Urothelium cell line (cell line): Measurements from ENCODE around the gene MFN1.
"Not testable (repeated sequence)": the region's sequence is repeated elsewhere in the genome, so short reads cannot be mapped to it uniquely, and the experiment has no call there.

Experiments
- DNase-seq: peaks from one replicate; pipeline ENCODE4 v3.0.0; 2011; ENCODE audit warnings: low spot score, mixed read lengths
- FAIRE-seq: peaks from 2 replicates; lab custom pipeline; 2011; peaks lifted over from hg19 to GRCh38; lab: Jason Lieb, UNC

Gene MFN1

GRCh38 chr3:179347345-179348194, at the start of gene MFN1:
TSS of gene MFN1 (plus strand) at chr3:179347709. CDS start at chr3:179348852, 1,143 bp downstream.
- DNase-seq (peak; percentile 92), FAIRE-seq (peak; percentile 58)

GRCh38 chr3:179297971-179298725, 49.4 kb upstream of the MFN1 start:
- no peak for FAIRE-seq
- no peak for DNase-seq

DNA sequence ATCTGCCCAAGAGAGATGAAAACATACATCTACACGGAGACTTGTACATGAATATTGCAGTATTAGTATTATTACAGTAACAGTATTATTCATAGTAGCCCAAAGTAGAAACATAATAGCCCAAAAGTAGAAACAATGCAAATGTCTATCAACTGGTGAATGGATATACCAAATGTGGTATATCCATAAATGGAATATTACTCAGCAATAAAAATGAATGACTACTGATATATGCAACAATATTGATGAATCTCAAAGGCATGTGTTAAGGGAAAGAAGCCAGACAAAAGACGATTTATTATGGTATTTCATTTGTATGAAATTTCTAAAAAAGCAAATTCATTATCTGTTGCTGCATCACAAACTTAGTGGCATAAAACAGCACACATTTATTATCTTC, 48.2 kb upstream of the MFN1 start:
- no peak for FAIRE-seq

GRCh38 chr3:179299999-179300613, 47.4 kb upstream of the MFN1 start:
- DNase-seq (no peak), FAIRE-seq (peak; percentile 50)

More for the DNA sequence above, 48.2 kb upstream of the MFN1 start:
- no peak for DNase-seq

GRCh38 chr3:179301645-179302044, 45.9 kb upstream of the MFN1 start:
- FAIRE-seq (no peak), DNase-seq (no peak)

- no peak for FAIRE-seq
- DNase-seq = no peak
Observed at GRCh38 chr3:179302111-179302510, 45.4 kb upstream of the MFN1 start.

DNA sequence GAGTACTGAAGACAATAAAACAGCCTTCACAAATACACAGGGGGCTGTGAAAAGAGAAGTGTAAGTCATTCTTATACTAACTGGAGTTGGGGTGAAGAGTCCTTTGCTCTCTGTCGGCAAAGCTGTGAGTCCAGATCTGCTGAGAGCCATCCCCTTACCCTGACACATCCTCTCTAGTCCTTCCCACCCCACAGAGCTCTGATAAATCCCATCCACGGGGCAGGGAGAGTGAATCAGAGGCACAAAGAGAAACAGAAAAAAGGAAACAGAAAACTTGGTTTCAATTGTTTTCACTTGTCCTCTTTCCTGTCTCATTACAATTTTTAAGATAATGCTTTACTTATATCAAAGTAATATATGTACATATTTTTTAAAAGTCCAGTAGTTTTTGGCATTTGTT, 42.9 kb upstream of the MFN1 start:
- DNase-seq = no peak
- no peak for FAIRE-seq

GRCh38 chr3:179307362-179307761, 40.1 kb upstream of the MFN1 start:
- not testable (repeated sequence) for DNase-seq, FAIRE-seq

DNA sequence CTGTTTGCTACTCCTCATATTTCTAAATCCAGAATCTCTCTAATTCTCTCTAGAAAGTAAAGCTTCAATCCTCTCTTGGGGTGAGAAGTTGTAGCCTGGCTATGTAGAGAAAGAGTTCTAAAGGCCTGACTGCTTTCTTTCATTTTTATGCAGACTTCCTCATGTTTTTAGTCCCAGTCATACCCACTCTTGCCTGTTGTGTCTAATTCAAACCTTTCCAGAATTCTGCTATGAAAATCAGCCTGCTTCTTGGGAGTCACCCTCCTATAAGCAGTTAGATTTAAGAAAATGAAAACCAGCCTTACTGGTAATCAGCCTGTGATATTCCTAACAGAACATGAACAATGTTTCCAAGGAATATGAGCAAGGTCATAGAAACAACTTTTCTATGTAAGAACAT, 39.5 kb upstream of the MFN1 start:
- DNase-seq (no peak), FAIRE-seq (no peak)

DNA sequence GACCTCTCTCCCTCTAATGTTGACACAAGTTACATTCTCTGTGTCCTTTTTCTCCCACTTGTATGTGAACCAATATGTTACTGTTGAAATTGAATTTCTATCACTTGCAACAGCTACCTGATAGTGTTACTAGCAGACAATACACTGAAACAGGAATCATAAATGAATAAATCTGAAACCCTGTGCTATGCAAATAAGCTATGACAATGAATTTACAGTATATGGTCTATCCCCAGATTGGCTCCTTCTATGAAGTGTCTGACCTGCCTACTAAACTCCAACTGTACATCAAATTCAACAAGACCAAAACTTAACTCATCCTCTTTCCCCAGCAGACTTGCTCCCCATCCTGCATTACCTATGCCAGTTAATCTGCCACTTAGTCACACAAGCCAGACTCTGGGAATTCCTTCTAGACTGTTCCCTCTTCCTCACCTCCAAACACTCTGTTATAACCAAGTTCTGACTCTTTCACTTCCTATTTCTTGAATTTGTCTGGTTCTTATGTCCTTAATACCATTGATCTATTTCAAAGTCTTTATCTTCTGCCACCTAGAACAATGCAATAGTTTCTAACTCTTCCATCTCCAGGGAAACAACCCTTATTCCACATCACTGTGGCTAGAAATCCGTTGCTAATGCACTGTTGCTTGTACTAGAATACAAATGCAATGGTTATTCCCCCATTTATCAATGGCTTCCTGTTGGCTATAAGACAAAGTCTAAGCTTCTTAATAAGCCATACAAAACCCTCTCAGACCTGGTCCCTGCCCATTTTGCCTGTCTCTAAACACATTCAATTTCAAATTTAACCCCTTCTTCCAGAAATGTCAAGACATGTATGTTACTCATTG, 38.1 kb upstream of the MFN1 start:
- no peak for FAIRE-seq

GRCh38 chr3:179318876-179319275, 28.6 kb upstream of the MFN1 start:
- DNase-seq (no peak), FAIRE-seq (no peak)

More for the DNA sequence above, 38.1 kb upstream of the MFN1 start:
- no peak for DNase-seq

- FAIRE-seq (no peak), DNase-seq (peak; percentile 40)
Observed at GRCh38 chr3:179321668-179322285, 25.7 kb upstream of the MFN1 start.

DNA sequence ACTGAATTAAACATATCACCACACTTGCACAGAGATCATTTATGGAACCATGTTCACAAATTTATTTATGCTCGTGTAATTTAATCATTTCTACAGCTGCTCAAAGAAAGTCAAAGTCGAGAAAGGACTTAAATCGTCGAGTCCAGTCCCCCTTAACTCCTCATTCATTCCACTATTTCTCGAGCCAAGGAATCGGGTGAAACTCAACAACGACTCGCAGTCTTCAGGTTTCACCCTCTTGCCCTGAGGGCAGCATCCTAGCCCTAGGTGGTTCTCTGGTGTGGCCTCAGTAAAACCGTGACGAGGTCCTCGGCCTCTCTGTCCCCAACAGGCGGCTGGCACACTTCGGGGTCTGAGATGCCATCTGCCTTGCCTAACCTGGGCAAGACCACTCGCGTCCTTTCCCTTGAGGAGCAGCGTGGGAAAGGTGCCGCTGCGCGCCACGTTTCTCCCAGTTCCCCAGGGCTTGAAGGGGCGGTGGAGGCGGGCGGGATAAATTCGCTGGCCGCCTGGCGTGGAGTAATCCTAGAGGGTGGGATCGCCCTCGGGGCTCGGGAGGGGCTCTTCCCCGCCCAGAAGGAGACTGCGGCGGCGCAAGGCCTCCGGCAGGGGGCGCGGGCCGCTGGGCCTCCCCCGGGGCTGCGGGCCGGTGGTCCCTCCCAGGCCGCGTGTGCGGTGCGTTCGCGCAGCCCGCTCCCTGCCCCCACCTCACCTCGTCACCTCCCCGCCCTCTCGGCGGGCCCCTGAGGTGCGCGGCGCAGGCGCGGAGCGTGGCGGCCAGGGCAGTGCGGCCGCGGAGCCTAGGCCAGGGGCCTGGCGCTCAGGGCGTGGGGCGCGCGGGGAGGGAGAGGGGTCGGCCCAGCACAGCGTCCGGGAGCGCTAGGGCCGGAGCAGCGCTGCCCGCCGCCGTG, 25.0 kb upstream of the MFN1 start, which contains the start of gene ZNF639:
TSS of gene ZNF639 (plus strand) at position 746 of the 911 bp plus-strand sequence. CDS start 5,263 bp downstream, outside the sequence.
- DNase-seq (peak; percentile 95), FAIRE-seq (peak; percentile 65)

DNA sequence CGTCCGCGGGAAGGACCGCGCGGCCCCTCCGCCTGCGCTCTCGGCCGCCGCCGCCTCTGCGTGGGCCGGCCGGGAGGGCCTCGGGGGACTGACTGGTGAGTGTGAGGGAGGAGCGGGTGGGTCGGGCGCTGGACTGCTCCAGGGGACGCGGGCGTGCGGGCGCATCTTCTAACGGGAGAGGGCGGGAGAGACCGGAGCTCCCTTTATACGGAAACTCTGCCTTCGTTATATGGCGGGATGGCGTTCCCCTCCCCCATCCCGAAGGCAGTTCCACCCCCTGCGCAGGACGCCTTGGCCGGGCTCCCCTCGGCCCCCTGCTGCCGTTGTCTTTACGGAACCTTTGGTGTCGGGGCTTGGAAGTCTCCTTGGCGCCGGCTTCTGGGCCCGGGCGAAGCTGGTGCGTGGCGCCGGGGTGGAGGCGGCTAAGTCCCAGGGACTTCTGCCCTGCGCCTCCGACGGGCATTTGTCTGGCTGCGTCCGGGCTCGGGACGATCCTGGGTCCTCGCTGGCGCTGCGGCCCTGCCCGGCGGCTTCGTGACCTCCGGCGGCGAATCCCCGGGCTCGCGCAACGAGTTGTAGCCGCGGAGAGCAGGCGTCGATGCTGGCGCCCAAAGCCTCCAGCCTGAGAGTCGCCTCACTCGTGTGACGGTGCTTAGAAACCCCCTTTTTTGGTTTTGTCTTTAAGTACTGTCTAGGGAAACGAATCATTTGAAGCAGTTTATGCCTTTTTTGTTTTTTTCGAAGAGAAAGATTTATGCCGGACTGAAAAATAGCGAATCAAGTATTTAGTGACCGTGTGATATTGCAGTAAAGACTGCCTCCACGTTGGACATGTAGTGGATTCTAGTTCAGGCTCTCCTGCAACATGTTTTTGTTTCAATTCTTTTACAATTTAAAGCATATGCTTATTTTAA, 24.1 kb upstream of the MFN1 start:
- no peak for FAIRE-seq
- DNase-seq = peak; percentile 70

DNA sequence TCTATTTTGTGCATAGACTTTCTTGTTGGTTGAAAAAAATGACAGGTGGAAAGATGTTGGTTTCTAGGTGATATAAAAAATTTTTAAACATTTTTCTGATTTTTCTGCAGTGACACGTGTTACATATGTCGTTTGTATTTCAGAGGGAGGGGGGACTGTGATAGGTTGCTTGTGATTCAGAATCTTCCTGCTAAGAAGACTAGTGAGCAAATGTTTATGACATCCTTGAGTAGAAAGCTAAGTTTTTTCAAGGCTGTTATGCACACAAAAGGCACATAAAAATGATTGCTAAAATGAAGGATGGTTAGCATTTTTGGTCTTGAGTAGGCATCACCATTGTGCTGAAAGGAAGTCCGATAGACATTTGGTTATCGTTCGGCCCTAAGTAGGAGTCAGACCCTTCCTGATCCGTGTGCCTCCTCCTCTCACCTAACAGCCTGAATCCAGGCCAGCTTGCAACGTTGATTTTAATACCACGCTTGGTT, 23.2 kb upstream of the MFN1 start:
- DNase-seq (no peak), FAIRE-seq (no peak)

DNA sequence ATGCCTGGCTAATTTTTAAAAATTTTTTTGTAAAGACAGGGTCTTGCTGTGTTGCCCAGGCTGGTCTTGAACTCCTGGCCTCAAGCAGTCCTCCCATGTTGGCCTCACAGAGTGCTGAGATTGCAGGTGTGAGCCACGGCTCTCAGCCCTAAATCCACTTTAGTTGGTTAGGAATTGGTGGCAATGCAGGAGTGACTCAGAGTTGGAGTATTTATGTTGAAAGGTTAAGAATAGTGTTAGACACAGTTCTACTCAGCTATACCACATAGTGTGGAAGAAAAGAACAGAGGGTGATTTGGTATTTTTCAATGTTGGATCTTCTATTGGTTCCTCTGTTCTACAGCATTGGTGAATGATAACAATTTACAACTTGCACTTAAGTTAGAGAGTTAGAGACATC, 17.1 kb upstream of the MFN1 start:
- no peak for FAIRE-seq
- no peak for DNase-seq

DNA sequence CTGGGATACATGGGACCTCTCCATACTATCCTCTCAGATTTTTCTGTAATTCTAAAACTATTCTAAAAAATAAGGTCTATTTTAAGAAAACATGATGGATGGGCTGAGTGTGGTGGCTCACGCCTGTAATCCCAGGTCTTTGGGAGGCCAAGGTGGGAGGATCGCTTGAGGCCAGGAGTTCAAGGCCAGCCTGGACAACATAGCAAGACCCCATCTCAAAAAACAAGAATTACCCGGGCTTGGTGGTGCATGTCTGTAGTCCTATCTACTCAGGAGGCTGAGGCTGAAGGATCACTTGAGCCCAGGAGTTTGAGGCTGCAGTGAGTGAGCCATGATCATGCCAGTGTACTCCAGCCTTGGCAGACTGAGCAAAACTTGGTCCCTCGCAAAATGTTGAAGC, 15.3 kb upstream of the MFN1 start:
- DNase-seq (no peak), FAIRE-seq (no peak)

DNA sequence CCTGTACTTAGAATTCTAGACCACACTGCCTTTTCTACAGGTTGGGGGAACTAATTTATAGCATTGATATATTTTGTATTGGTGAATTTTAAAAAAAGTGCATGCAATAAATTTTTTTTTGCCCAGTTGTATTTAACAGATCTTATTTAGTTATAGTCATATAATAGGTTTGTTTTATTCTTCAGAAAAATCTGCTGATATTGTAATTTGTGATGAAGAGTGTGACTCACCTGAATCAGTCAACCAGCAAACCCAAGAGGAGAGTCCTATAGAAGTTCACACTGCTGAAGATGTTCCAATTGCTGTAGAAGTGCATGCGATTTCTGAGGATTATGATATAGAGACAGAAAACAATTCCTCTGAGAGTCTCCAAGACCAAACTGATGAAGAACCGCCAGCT, 14.4 kb upstream of the MFN1 start:
- no peak for FAIRE-seq
- DNase-seq = no peak
